K562 treated with DMSO at 1 percent for 24 hours (cell line): ENCODE results near the gene OR5AP2. TPM values are rescaled to one million over a fixed set of nuclear protein-coding genes. Genes with fewer than 3 reads are reported as not detected.

Source experiments
- total RNA-seq: library from RNA; unstranded; fragments of 300-600 nt; gene quantifications from 2 replicates; pipeline ENCODE4 v1.2.3, GENCODE V29; 2022; ENCODE audit warnings: low read depth; ENCODE audit not compliant: insufficient read depth

OR5AP2 gene
- total RNA-seq = not detected in 2 replicates

DNA sequence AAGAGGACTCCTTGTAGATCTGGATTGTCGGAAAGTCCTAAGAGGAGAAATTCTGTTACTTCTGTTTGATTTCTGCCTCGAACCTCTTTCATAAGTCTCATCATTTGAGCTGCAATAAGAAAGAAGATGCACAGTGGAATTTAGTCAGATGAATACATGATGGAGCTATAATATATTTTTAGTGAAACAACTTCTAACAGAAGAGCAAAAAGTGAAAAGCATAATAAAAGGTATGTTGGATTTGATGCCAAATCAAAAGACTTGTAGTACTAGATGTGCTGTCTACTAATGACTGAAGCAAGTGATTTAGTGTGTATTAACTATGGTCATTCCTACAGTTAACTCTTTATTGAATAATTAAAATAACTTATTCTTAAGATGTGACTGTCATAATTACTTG lies at the start of gene OR5AP2:
TSS of gene OR5AP2 (minus strand) at position 101 of the 400 bp plus-strand sequence. CDS start at position 101, 0 bp downstream.

DNA sequence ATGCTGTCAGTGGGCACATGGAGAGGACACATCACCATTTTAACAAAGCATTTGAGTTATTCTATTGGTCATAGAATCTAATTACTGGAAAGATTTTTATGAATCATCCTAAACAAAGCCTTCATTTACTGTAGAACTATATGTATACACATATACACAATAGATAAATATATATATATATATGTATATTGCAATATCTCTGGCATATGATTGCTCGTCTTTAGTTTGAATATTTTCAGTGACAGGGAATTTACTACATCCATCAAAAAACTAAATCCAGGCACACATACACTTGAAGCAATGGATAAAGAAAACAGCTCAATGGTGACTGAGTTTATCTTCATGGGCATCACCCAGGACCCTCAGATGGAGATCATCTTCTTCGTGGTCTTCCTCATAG lies 21.1 kb upstream of the OR5AP2 start, which contains the start of gene OR5AR1:
TSS of gene OR5AR1 (plus strand) at position 301 of the 400 bp plus-strand sequence. CDS start at position 301, 0 bp downstream.

Other genes with a start within 250 kb of the OR5AP2 start
- gene OR5AL1, start 229.7 kb downstream of the OR5AP2 start, total RNA-seq = not detected in 2 replicates
- not detected in 2 replicates for gene OR5M3, start 169.1 kb downstream of the OR5AP2 start, total RNA-seq
- not detected in 2 replicates for gene OR5M8, start 151.1 kb downstream of the OR5AP2 start, total RNA-seq
- not detected in 2 replicates for gene OR5M11, start 99.2 kb downstream of the OR5AP2 start, total RNA-seq
- gene OR5M10, start 64.7 kb downstream of the OR5AP2 start, total RNA-seq = not detected in 2 replicates
- gene OR5M1, start 27.6 kb downstream of the OR5AP2 start, total RNA-seq = not detected in 2 replicates
- not detected in 2 replicates for gene OR5AR1, start 21.2 kb upstream of the OR5AP2 start, total RNA-seq
- not detected in 2 replicates for gene OR9G1, start 56.7 kb upstream of the OR5AP2 start, total RNA-seq
- gene OR9G4, start 106.3 kb upstream of the OR5AP2 start, total RNA-seq = not detected in 2 replicates